GM12878 (cell line): ENCODE data around the gene ZFP91. TPM values are rescaled to one million over a fixed set of nuclear protein-coding genes. Genes with fewer than 3 reads are reported as not detected.
A peak's percentile ranks its signal among the peaks of the same experiment; 100 is the strongest.

Source experiments
- ASH2L ChIP-seq: fragments of 300-600, 200-600 bp; sonication (generic); IDR thresholded peaks from 2 replicates; pipeline ENCODE4 v1.6.1; 2017; ENCODE audit warnings: low read depth, mild to moderate bottlenecking, borderline replicate concordance
- BHLHE40 ChIP-seq, 2 experiments: fragments of 450-650 bp in 1 of 2; IDR thresholded peaks; 2 replicates each; pipeline ENCODE4 v1.6.1; 2011 to 2017; ENCODE audit warnings: low read depth in 2 of 2, borderline replicate concordance in 1 of 2, improper control_type of control experiment in 1 of 2, low read length in 1 of 2, mild to moderate bottlenecking in 1 of 2
- DPF2 ChIP-seq: fragments of 450-650 bp; IDR thresholded peaks from 2 replicates; pipeline ENCODE4 v1.6.1; 2017; ENCODE audit warnings: mild to moderate bottlenecking
- GABPA ChIP-seq: IDR thresholded peaks from 2 replicates; pipeline ENCODE4 v1.6.1; 2014; ENCODE audit warnings: antibody characterized with exemption, low read depth, mild to moderate bottlenecking, inconsistent platforms
- HCFC1 ChIP-seq: fragments of 150-350 bp; IDR thresholded peaks from 2 replicates; pipeline ENCODE4 v1.6.1; 2014; ENCODE audit warnings: low read length
- HDAC2 ChIP-seq: fragments of 200-600 bp; sonication (generic); IDR thresholded peaks from 2 replicates; pipeline ENCODE4 v1.6.1; 2017
- IKZF2 ChIP-seq, 2 experiments: fragments of 450-650 bp; IDR thresholded peaks; 2 replicates each; pipeline ENCODE4 v1.6.1; 2017; ENCODE audit warnings: mild to moderate bottlenecking in 2 of 2, moderate library complexity in 2 of 2
- JUNB ChIP-seq: IDR thresholded peaks from 2 replicates; pipeline ENCODE4 v1.6.1; 2016; ENCODE audit warnings: antibody characterized with exemption, mild to moderate bottlenecking
- MTA2 ChIP-seq: fragments of 450-650 bp; IDR thresholded peaks from 2 replicates; pipeline ENCODE4 v1.6.1; 2016; ENCODE audit warnings: low read depth, mild to moderate bottlenecking, moderate library complexity
- MYB ChIP-seq: fragments of 150-350 bp; IDR thresholded peaks from 2 replicates; pipeline ENCODE4 v1.6.1; 2014; ENCODE audit warnings: mild to moderate bottlenecking, low read depth, low read length, borderline replicate concordance
- NBN ChIP-seq: fragments of 450-650 bp; IDR thresholded peaks from 2 replicates; pipeline ENCODE4 v1.6.1; 2016
- NKRF ChIP-seq: fragments of 450-650 bp; conservative IDR thresholded peaks from 2 replicates; pipeline ENCODE4 v1.6.1; 2017; ENCODE audit warnings: mild to moderate bottlenecking, moderate library complexity
- NR2F1 ChIP-seq: fragments of 450-650 bp; conservative IDR thresholded peaks from 2 replicates; pipeline ENCODE4 v1.6.1; 2017; ENCODE audit warnings: mild to moderate bottlenecking
- POLR2AphosphoS5 ChIP-seq: IDR thresholded peaks from 2 replicates; pipeline ENCODE4 v1.6.1; 2011; ENCODE audit warnings: mild to moderate bottlenecking, low read length, inconsistent platforms
- RBBP5 ChIP-seq: fragments of 200-600 bp; sonication (generic); conservative IDR thresholded peaks from 2 replicates; pipeline ENCODE4 v1.6.1; 2016
- SMAD5 ChIP-seq: IDR thresholded peaks from 2 replicates; pipeline ENCODE4 v1.6.1; 2016; ENCODE audit warnings: antibody characterized with exemption, low read depth
- SMC3 ChIP-seq: IDR thresholded peaks from 2 replicates; pipeline ENCODE4 v1.6.1; 2011; ENCODE audit warnings: low read length, improper control_type of control experiment, borderline replicate concordance
- STAT3 ChIP-seq: IDR thresholded peaks from 2 replicates; pipeline ENCODE4 v1.6.1; 2011; ENCODE audit warnings: low read depth, low read length, improper control_type of control experiment
- YBX1 ChIP-seq: fragments of 450-650 bp; IDR thresholded peaks from 2 replicates; pipeline ENCODE4 v1.6.1; 2016; ENCODE audit warnings: antibody characterized with exemption
- ZNF274 ChIP-seq: IDR thresholded peaks from one replicate; pipeline ENCODE4 v1.8.0; 2011; ENCODE audit not compliant: insufficient read length, insufficient read depth
- ZNF384 ChIP-seq: IDR thresholded peaks from 2 replicates; pipeline ENCODE4 v1.6.1; 2012; ENCODE audit warnings: low read depth, mild to moderate bottlenecking, low read length, improper control_type of control experiment, borderline replicate concordance
- polyA plus RNA-seq, 11 experiments: library from polyadenylated mRNA; depleted of rRNA in 4 of 11; unstranded in 6 of 11; stranded (reverse) in 5 of 11; fragments of >200 nt; fragmentation: Nextera tagmentation in 4 of 11; fragmentation: Illumina TruSeq in 1 of 11; extraction: Ambion mirVana in 4 of 11; extraction: Trizol in 1 of 11; gene quantifications; 1 replicate in 1 of 11; 2 replicates in 10 of 11; pipeline versions ENCODE4 v1.2.1 to v1.2.3, GENCODE V29; 2011 to 2016; ENCODE audit warnings: inconsistent platforms in 2 of 11, missing spikeins in 2 of 11, low read depth in 1 of 11
- total RNA-seq, 4 experiments: library from RNA; depleted of rRNA in 3 of 4; stranded (reverse); fragments of >200 nt in 3 of 4; fragmentation: Illumina TruSeq in 1 of 4; extraction: Trizol in 1 of 4; gene quantifications; 2 replicates each; pipeline versions ENCODE4 v1.2.1 to v1.2.3, GENCODE V29; 2013 to 2021
- TF ChIP-seq, protein P1 (sequence below): fragments of 150-350 bp; IDR thresholded peaks from 2 replicates; pipeline ENCODE4 v1.6.1; 2014; ENCODE audit warnings: mild to moderate bottlenecking, low read depth, low read length
- TF ChIP-seq, protein P2 (sequence below): IDR thresholded peaks from 2 replicates; pipeline ENCODE4 v1.6.1; 2011; ENCODE audit warnings: borderline replicate concordance, low read depth, mild to moderate bottlenecking, moderate library complexity, low read length; ENCODE audit not compliant: insufficient read depth, poor library complexity, severe bottlenecking
- TF ChIP-seq, protein P3 (sequence below): fragments of 450-650 bp; IDR thresholded peaks from 2 replicates; pipeline ENCODE4 v1.6.1; 2017; ENCODE audit warnings: mild to moderate bottlenecking

ZFP91 gene
- total and polyA plus RNA-seq, 10 of the 15 experiments (the other 5 are each of a cell fraction or from before 2014, with no cell fraction given), result 12.9 to 54.1 (median 31.7) TPM

DNA sequence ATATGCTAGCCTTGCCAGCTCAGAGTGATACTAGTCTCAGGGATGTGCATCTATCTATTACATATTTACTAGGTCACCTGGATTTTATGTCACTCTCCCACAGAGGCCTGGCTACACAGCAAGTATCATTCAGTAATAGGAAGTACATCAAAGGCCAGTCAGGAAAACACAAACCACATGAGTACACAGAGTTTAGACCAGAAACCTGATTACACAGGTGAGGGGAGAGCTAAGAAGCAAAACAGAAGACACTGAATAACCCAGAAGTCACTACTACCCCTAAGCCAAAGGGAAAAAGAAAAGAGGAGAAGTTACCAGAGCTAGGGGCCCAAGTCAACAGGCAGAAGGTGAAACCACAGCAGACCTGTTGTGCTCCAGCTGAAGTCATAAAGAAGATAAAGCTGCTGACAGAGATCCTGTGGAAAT lies 16.5 kb upstream of the ZFP91 start (continued):
- TF ChIP-seq, protein P1, sequence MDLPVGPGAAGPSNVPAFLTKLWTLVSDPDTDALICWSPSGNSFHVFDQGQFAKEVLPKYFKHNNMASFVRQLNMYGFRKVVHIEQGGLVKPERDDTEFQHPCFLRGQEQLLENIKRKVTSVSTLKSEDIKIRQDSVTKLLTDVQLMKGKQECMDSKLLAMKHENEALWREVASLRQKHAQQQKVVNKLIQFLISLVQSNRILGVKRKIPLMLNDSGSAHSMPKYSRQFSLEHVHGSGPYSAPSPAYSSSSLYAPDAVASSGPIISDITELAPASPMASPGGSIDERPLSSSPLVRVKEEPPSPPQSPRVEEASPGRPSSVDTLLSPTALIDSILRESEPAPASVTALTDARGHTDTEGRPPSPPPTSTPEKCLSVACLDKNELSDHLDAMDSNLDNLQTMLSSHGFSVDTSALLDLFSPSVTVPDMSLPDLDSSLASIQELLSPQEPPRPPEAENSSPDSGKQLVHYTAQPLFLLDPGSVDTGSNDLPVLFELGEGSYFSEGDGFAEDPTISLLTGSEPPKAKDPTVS, result no peak
- TF ChIP-seq MYB, result no peak
- TF ChIP-seq STAT3, result no peak
- no peak for TF ChIP-seq NR2F1
- no peak for TF ChIP-seq NKRF
- no peak for TF ChIP-seq ZNF274
- TF ChIP-seq ASH2L, result no peak
- no peak for TF ChIP-seq ZNF384
- TF ChIP-seq DPF2, result no peak
- no peak for TF ChIP-seq POLR2AphosphoS5
- TF ChIP-seq IKZF2 (IDR thresholded peaks at IDR 0.05), result peak; percentile 29 to 60; a peak in 3 of 4 replicates
- no peak for TF ChIP-seq SMAD5
- TF ChIP-seq, protein P2, sequence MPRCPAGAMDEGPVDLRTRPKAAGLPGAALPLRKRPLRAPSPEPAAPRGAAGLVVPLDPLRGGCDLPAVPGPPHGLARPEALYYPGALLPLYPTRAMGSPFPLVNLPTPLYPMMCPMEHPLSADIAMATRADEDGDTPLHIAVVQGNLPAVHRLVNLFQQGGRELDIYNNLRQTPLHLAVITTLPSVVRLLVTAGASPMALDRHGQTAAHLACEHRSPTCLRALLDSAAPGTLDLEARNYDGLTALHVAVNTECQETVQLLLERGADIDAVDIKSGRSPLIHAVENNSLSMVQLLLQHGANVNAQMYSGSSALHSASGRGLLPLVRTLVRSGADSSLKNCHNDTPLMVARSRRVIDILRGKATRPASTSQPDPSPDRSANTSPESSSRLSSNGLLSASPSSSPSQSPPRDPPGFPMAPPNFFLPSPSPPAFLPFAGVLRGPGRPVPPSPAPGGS, result no peak
- no peak for TF ChIP-seq RBBP5
- no peak for TF ChIP-seq SMC3
- no peak for TF ChIP-seq HCFC1
- peak; percentile 16; the same call in 1 of the 2 replicates for TF ChIP-seq MTA2
- TF ChIP-seq, protein P3, sequence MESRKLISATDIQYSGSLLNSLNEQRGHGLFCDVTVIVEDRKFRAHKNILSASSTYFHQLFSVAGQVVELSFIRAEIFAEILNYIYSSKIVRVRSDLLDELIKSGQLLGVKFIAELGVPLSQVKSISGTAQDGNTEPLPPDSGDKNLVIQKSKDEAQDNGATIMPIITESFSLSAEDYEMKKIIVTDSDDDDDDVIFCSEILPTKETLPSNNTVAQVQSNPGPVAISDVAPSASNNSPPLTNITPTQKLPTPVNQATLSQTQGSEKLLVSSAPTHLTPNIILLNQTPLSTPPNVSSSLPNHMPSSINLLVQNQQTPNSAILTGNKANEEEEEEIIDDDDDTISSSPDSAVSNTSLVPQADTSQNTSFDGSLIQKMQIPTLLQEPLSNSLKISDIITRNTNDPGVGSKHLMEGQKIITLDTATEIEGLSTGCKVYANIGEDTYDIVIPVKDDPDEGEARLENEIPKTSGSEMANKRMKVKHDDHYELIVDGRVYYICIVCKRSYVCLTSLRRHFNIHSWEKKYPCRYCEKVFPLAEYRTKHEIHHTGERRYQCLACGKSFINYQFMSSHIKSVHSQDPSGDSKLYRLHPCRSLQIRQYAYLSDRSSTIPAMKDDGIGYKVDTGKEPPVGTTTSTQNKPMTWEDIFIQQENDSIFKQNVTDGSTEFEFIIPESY, result no peak
- no peak for TF ChIP-seq NBN
- no peak for TF ChIP-seq YBX1
- TF ChIP-seq BHLHE40 (IDR thresholded peaks at IDR 0.05; ENCODE audit: borderline replicate concordance in 1 of 2, low read depth in 2 of 2, low read length in 1 of 2), result peak in 1 of 2 experiments; percentile 13; a peak in 1 of 4 replicates
- peak; percentile 43 for TF ChIP-seq JUNB
- peak; percentile 44; the same call in 1 of the 2 replicates for TF ChIP-seq GABPA
- no peak for TF ChIP-seq HDAC2
